GM12891 (cell line): ENCODE results near the gene AGMO.

Source experiments
- POLR2A ChIP-seq: IDR thresholded peaks from 2 replicates; pipeline ENCODE4 v1.6.1; 2011; ENCODE audit warnings: low read depth, low read length, control low read depth
- POLR2AphosphoS5 ChIP-seq: IDR thresholded peaks from 2 replicates; pipeline ENCODE4 v1.6.1; 2011; ENCODE audit warnings: low read depth, low read length, control low read depth
- SPI1 ChIP-seq: IDR thresholded peaks from 2 replicates; pipeline ENCODE4 v1.6.1; 2011; ENCODE audit warnings: low read depth, low read length, control low read depth
- TAF1 ChIP-seq: IDR thresholded peaks from 2 replicates; pipeline ENCODE4 v1.6.1; 2011; ENCODE audit warnings: low read depth, low read length, control low read depth

- no peak for TF ChIP-seq POLR2AphosphoS5
- no peak for TF ChIP-seq POLR2A
- TF ChIP-seq TAF1: no peak
- TF ChIP-seq SPI1: no peak
These were observed 253.0 kb downstream of the AGMO start for GRCh38 chr7:15308821-15309220.
